Cardiac fibroblast (primary cell): ENCODE results near the gene TIMP4.

Experiments
- DNase-seq, 2 donors: peaks; one replicate each; pipeline versions ENCODE4 v3.0.0 to v3.0.0-alpha.2; 2010; ENCODE audit warnings: low read depth in 2 of 2
- H3K4me3 ChIP-seq, 2 donors: replicated peaks in 1 of 2; 1 replicate in 1 of 2; 2 replicates in 1 of 2; pipeline ENCODE4 v1.5.1; 2011; ENCODE audit warnings: low read depth in 2 of 2, low read length in 2 of 2, mild to moderate bottlenecking in 2 of 2, moderate library complexity in 1 of 2
- CTCF ChIP-seq: IDR thresholded peaks from one replicate; pipeline ENCODE4 v1.5.1; 2011; ENCODE audit warnings: low read depth, mild to moderate bottlenecking, low read length, inconsistent platforms

Gene TIMP4

GRCh38 chr3:12175844-12176453 is 17.2 kb upstream of the TIMP4 start:
- DNase-seq, result peak; percentile 72 to 79
- TF ChIP-seq CTCF, result peak; percentile 89
- no peak overlapping the region for H3K4me3 ChIP-seq

GRCh38 chr3:12175137-12175593 is 16.5 kb upstream of the TIMP4 start:
- no peak for TF ChIP-seq CTCF
- peak; percentile 35 to 57 for DNase-seq
- H3K4me3 ChIP-seq, result no peak overlapping the region

- H3K4me3 ChIP-seq, result no peak overlapping the region
- peak; percentile 60 to 71 for DNase-seq
- no peak for TF ChIP-seq CTCF
These were observed 11.5 kb upstream of the TIMP4 start for GRCh38 chr3:12170207-12170606.

- H3K4me3 ChIP-seq, result no peak overlapping the region
- no peak for DNase-seq
- no peak for TF ChIP-seq CTCF
These were observed 7.2 kb upstream of the TIMP4 start for GRCh38 chr3:12165909-12166308.

GRCh38 chr3:12159227-12159601 is 502 bp upstream of the TIMP4 start:
- no peak for TF ChIP-seq CTCF
- no peak overlapping the region for H3K4me3 ChIP-seq
- DNase-seq, result peak; percentile 9 to 14

GRCh38 chr3:12157026-12157425 is 1.7 kb downstream of the TIMP4 start:
- TF ChIP-seq CTCF, result no peak
- H3K4me3 ChIP-seq, result no peak overlapping the region
- DNase-seq, result no peak

- DNase-seq, result peak; percentile 84 to 88
These were observed 2.9 kb downstream of the TIMP4 start for GRCh38 chr3:12155828-12156227.

More at GRCh38 chr3:12155828-12156227, 2.9 kb downstream of the TIMP4 start:
- H3K4me3 ChIP-seq, result no peak overlapping the region
- TF ChIP-seq CTCF, result no peak
